A204.1 (cell line): ENCODE data around the gene MAST3.

Experiments used
- FAIRE-seq: peaks from 2 replicates; lab custom pipeline; 2012; peaks lifted over from hg19 to GRCh38; lab: Jason Lieb, UNC

Gene MAST3

DNA sequence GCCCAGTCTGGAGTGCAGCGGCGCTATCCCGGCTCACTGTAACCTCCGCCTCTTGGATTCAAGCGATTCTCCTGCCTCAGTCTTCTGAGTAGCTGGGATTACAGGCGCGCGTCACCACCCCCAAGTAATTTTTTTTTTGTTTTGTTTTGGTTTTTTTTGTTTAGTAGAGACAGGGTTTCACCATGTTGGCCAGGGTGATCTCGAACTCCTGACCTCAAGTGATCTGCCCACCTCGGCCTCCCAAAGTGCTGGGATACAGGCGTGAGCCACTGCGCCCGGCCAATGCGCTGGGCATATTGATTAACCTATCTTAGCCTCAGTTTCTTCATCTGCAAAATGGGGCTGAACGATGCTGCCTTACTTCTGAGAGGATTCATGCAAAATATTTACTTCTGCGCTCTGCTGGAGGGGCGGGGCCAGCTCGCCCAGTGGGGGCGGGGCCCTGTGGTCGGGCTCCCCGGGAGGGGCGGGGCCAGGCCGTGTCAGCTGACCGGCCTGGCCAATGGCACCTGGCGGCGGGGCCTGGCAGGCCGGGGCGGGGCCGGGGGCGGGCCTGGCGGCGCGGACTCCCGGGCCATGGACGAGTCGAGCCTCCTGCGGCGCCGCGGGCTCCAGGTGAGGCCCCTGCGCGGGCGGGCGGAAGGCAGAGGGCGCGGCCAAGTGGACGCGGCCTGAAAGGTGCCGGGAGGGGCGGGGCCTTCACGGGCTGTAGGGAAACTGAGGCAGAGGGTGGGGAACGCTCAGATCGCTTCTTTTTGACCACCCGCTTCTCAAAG lies at the start of gene MAST3:
Gene MAST3, plus strand, starts transcription at position 562 of the 776 bp plus-strand sequence. Its CDS starts 15 bp downstream, at position 577.
- no peak for FAIRE-seq

- FAIRE-seq = no peak
Measured at GRCh38 chr19:18049385-18049784, 48.2 kb upstream of the MAST3 start.

DNA sequence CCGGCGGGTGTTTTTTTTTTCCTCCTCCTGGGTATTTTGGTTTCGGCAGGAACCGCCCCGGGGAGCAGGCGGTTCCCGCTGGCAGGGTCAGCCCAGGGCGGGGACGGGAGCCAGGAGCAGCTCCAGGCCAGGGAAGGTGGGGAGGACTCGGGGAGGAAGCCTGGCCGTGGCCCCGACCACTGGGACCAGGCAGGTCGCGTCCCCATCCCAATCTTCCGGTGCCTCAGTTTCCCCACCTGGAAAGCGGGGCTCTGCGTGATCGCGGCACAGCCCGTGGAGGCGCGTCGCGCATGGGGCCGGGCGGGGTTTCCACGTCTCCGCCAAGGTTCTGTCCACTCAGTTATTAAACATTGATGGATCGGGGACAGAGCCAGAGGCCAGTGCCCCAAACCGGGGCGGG lies 45.7 kb upstream of the MAST3 start:
- no peak for FAIRE-seq

GRCh38 chr19:18053576-18054219 lies 43.9 kb upstream of the MAST3 start:
- FAIRE-seq = no peak

DNA sequence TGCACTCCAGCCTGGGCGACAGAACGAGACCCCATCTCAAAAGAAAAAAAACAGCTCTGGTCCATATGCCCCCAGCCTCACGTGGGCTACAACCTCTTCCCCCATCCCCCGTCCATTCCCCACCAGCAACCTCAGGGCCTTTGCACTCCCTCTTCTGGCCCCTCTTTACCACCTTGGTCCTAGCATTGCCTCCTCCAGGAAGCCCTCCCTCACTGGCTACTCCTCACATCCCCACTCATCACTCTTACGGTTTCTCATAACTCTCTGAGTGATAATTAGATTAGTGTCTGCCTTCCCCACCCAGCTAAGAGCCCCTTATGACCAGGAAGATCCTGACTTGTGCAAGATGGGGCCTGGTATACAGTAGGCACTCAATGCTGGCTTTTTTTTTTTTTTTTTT lies 41.6 kb upstream of the MAST3 start:
- no peak for FAIRE-seq

GRCh38 chr19:18057557-18057956 lies 40.0 kb upstream of the MAST3 start:
- no peak for FAIRE-seq

- peak; percentile 56 for FAIRE-seq
Measured at GRCh38 chr19:18058208-18059009, 39.2 kb upstream of the MAST3 start.

DNA sequence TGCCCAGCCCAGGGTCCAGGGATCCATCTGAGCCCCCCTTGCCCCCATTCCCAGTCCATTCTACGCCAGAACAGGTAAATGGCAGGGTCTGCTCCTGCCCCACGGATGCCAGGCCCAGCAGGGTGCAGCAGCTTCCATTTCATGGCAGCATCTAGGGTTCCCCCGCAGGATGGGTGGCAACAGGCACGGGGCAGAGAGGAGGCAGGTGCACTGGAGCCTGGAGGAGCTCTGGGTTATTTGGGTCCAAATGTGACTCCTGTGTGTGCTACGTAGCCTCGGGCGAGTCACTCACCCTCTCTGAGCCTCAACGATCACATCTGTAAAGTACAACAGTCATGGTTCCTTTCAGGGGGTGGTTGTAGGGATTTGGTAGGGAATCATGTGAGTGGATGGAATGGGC lies 38.3 kb upstream of the MAST3 start:
- no peak for FAIRE-seq

GRCh38 chr19:18059902-18060301 lies 37.7 kb upstream of the MAST3 start:
- FAIRE-seq = no peak

GRCh38 chr19:18060472-18060871 lies 37.1 kb upstream of the MAST3 start:
- FAIRE-seq = no peak

GRCh38 chr19:18062028-18062427 lies 35.5 kb upstream of the MAST3 start:
- FAIRE-seq = no peak

GRCh38 chr19:18063463-18063862 lies 34.1 kb upstream of the MAST3 start:
- no peak for FAIRE-seq

DNA sequence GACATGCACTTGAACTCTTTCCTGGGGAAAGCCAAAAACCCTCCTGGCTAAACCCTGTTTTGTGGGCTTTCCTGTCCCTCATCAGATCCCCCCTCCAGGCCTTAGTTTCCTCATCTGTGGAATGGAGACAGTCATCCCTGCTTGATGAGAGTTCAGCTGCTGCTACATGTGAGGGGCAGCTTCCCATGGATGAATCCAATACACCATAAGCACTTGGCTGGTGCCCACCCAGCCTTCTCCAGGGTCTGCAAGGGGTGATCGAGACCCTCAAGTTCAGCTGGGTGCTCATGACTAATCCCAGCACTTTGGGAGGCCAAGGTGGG lies 32.4 kb upstream of the MAST3 start:
- no peak for FAIRE-seq

GRCh38 chr19:18068395-18068794 lies 29.2 kb upstream of the MAST3 start:
- FAIRE-seq = no peak

- FAIRE-seq = no peak
Measured at GRCh38 chr19:18069383-18069782, 28.2 kb upstream of the MAST3 start.

- no peak for FAIRE-seq
Measured at GRCh38 chr19:18070181-18070580, 27.4 kb upstream of the MAST3 start.

DNA sequence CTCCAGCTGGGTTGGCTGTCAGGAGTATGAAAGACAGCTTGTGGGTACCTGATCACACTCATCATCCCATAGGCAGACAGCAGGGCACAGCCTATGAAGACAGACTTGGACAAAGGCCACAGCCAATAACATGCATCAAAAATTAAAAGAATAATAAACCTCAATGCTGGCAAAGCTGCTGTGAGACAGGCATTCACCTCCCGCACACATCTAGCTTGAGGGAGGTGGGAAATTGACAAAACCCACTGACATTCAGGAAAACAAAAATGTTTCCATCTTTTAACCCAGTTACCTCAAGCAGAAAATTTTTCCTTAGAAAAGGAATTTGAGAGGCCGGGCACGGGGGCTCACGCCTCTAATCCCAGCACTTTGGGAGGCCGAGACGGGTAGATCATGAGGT lies 25.2 kb upstream of the MAST3 start:
- no peak for FAIRE-seq

DNA sequence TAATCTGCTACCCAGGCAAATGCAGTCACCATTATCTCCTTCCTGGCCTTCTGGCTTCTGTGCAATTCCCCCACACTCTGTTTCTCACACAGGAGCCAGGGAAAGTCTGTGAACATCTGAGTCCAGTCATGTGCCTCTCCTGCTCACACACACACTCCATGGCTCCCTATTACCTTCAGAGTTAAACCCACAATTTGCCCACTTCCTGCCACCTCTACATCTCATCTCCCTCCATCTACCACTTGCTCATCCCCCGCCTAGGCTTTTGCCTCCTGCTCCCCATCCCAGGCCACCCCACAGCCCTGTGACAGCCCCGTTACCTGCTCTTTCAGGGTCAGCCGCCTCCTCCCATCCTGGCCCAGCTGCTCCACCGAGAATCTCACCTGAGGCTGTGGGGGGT lies 24.4 kb upstream of the MAST3 start:
- no peak for FAIRE-seq

GRCh38 chr19:18074192-18074591 lies 23.4 kb upstream of the MAST3 start:
- FAIRE-seq = no peak

DNA sequence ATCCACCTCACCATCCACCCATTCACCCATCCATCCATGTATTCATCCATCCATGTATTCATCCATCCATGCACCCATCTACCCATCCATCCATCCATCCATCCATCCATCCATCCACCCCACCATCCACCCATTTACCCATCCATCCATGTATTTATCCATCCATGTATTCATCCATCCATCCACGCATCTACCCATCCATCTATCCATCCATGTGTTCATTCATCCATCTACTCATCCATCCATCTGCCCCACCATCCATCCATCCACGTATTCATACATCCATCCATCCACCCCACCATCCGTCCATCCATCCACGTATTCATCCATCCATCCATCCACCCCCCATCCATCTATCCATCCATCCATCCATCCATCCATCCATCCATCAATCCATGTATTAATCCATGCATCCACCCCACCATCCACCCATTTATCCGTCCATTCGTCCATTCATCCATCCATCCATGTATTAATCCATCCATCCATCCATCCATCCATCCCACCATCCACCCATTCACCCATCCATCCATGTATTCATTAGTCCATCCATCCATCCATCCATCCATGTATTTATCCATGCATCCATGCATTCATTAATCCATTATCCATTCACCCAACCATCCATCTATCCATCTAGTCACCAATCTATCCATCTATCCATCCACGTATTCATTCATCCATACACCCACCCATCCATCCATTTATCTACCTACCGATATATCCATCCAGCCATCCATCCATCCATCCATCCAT lies 13.5 kb upstream of the MAST3 start:
- FAIRE-seq = no peak

DNA sequence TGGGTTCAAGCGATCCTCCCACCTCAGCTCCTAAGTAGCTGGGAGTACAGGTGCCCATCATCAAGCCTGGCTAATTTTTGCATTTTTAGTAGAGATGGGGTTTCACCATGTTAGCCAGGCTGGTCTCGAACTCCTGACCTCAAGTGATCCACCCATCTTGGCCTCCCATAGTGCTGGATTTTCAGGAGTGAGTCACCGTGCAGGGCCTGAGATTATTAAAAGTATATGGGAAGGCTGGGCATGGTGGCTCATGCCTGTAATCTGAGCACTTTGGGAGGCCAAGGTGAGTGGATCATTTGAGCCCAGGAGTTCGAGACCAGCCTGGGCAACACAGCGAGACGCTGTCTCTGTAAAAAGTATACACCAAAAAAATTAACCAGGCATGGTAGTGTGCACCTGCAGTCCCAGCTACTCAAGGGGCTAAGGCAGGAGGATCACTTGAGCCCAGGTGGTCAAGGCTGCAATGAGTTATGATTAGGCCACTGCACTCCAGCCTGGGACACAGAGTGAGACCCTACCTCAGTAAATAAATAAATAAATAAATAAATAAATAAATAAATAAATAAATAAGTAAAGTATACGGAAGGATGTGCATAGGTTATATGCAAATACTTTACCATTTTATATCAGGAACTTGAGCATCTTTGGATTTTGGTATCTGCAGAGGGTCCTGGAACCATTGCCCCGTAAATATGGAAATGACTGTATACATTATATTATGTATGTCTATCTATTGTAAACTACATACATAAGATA lies 11.7 kb upstream of the MAST3 start:
- no peak for FAIRE-seq

GRCh38 chr19:18086590-18087138 lies 10.9 kb upstream of the MAST3 start, which contains the start of gene IL12RB1:
Gene IL12RB1 (minus strand): TSS chr19:18086934. CDS start chr19:18086823, 111 bp downstream.
- FAIRE-seq = no peak
